ENCODE results near the gene PRDM16. TPM values are rescaled to one million over a fixed set of nuclear protein-coding genes. Genes with fewer than 3 reads are reported as not detected.

PRDM16 gene
- 1 to 10 TPM in 1 of 4 donors, under 1 TPM in 2, not detected in 1; 0.26 to 7.7 (median 0.35) TPM for total RNA-seq

DNA sequence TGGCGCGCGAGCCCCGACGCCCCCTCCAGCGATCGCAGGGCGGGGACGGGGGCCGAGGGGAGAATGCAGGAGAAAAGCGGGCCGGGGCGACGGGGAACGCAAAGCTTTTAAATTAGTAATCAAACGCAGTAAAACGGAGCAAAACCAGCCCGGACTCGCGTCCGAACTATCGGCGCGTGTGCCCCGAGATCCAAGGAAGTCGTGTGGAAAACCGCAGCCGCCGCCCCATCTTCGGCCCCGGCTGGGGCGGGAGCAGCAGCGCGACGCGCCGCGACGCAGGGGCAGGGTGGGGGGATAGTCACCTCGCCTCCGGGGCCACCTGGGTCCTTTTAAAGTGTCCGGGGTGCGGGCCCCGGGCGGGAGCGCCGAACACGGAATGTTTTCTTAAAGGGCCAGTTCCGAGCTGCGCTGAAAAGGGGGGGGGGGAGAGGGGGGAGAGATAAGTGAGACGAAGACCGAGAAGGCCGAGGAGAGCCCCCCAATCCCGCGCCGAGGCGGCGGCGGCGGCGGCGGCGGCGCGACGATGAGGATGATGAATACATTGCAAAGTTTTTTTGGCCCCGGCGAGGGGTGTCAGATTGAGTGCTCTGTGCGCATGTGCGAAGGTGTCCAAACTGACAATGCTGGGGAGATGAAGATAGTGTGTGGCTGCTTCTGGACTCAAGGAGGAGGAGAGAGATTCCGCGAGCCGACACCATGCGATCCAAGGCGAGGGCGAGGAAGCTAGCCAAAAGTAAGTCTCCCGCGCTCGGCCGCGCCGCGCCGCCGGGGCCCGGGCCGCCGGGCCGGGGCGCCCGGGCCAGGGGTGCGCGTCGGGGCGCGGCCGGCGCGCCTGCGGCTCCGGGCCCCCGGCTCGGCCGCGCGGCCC, at the start of gene PRDM16:
Gene PRDM16 (plus strand): TSS at position 640 of the 868 bp plus-strand sequence. CDS start 57 bp downstream, at position 697.
- Histone ChIP-seq H3K27ac (peak within 1 kb of the TSS; percentile 41 to 71), H3K4me3 (peak within 1 kb of the TSS; percentile 41 to 97), H3K4me1 (peaks cover 0 to 23% of the 10 kb centered on the region in 2 donors), H3K27me3 (peaks cover 23 to 60% of the 10 kb centered on the region in 2 donors), H3K36me3 (no peaks in the 10 kb centered on the region), H3K9me3 (no peaks in the 10 kb centered on the region)
- DNase-seq: peak in 1 of 2 donors; percentile 22
- TF ChIP-seq, protein P1, sequence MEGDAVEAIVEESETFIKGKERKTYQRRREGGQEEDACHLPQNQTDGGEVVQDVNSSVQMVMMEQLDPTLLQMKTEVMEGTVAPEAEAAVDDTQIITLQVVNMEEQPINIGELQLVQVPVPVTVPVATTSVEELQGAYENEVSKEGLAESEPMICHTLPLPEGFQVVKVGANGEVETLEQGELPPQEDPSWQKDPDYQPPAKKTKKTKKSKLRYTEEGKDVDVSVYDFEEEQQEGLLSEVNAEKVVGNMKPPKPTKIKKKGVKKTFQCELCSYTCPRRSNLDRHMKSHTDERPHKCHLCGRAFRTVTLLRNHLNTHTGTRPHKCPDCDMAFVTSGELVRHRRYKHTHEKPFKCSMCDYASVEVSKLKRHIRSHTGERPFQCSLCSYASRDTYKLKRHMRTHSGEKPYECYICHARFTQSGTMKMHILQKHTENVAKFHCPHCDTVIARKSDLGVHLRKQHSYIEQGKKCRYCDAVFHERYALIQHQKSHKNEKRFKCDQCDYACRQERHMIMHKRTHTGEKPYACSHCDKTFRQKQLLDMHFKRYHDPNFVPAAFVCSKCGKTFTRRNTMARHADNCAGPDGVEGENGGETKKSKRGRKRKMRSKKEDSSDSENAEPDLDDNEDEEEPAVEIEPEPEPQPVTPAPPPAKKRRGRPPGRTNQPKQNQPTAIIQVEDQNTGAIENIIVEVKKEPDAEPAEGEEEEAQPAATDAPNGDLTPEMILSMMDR (IDR thresholded peaks at IDR 0.05): no peak
- intact Hi-C loops (cut with DNase I; ENCODE audit: low total_unique reads): no loop called here

DNA sequence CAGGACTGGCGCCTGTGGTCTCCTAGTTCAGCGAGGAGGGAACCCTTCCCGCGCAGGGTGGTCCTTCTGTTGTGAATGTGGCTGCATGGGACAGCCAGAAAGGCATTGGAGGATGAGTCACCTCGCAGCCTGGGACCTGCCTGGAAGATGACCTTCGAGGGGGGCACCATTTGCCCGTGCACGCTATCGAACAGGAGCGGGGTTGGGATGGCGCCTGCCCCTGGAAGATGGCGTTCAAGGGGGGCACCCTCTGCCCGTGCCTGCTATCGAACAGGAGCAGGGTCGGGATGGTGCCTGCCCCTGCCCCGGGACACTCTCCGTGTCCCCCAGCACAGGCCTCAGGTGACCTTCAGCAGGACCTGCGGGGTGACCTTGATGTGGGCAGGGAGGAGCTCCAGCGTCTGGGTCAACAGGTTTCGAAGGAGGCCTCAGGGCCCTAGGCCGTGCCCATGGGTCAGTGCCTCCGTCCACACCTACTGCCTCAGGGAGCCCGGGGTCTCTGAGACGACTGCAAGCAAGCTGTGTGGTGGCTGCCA, 49.4 kb upstream of the PRDM16 start:
- Histone ChIP-seq H3K4me1 (no peaks in the 10 kb centered on the region), H3K36me3 (no peaks in the 10 kb centered on the region), H3K27ac (no peak overlapping the region), H3K9me3 (no peaks in the 10 kb centered on the region), H3K27me3 (no peaks in the 10 kb centered on the region), H3K4me3 (no peak overlapping the region)
- DNase-seq: no peak
- intact Hi-C loops (cut with DNase I; ENCODE audit: low total_unique reads): no loop called here
- TF ChIP-seq, protein P1 (IDR thresholded peaks at IDR 0.05): no peak
- no peak for TF ChIP-seq POLR2A (IDR thresholded peaks at IDR 0.05)

DNA sequence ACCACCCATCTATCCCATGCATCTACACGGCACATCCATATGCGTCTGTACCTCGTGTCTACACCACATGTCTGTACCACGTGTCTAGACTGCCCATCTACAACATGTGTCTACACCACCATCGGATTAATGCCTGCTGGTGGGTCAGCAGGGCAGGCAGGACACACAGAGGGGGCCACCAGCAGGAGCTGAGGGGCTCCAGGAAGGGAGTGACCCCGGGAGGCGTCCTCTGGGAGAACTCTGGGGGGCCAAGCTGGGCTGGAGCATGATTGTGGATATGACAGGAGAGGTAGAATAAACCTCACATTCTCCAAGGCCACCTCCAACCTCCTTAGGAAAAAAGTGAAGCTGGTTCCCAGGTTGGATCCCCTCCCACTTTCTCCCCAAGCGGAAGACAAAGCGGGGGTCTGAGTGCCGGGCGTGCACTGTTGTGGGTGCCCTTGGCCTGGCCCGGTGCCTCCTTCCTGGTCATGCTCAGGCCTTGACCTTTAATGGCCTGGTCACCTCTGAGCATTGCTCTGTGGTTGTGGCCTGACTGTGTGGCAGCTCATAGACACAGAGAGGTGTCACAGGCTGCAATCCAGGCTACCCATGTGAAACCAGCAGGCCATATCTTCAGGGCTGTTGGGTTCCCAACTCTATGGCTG, 48.6 kb upstream of the PRDM16 start:
- no peaks in the 10 kb centered on the region for H3K9me3 ChIP-seq
- no peaks in the 10 kb centered on the region for H3K27me3 ChIP-seq
- TF ChIP-seq POLR2A (IDR thresholded peaks at IDR 0.05): no peak
- TF ChIP-seq, protein P1 (IDR thresholded peaks at IDR 0.05): no peak
- no peak for DNase-seq
- H3K27ac ChIP-seq: no peak overlapping the region
- H3K36me3 ChIP-seq: no peaks in the 10 kb centered on the region
- no peak overlapping the region for H3K4me3 ChIP-seq
- intact Hi-C loops (cut with DNase I; ENCODE audit: low total_unique reads): no loop called here
- H3K4me1 ChIP-seq: no peaks in the 10 kb centered on the region

DNA sequence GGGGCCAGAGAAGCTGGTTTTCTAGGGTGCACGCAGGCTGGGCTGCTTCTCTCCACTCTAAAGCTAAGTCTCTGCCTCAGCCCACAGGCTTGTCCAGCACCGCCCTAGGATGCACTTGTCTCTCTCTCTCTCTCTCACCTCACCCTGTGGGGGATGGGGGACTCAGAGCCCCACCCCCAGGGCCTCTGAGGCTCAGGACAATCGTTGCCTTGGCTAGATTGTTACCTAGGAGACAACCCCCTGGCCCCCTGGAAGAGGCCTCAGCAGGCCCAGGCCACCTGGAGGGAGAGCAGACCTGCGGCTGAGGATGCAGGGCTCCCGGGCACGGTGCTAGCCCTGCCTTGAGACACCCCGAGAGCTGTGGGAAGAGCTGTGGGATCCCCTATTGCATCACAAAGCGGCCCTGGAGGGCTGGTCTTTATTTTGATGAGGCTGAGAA, 47.8 kb upstream of the PRDM16 start, which contains the start of gene ACTRT2:
Gene ACTRT2 (plus strand): TSS at position 235 of the 439 bp plus-strand sequence. CDS start 220 bp downstream, outside the sequence.
- Histone ChIP-seq H3K36me3 (no peaks in the 10 kb centered on the region), H3K9me3 (no peaks in the 10 kb centered on the region), H3K4me3 (no peak within 1 kb of the TSS), H3K27ac (no peak within 1 kb of the TSS), H3K27me3 (no peaks in the 10 kb centered on the region), H3K4me1 (no peaks in the 10 kb centered on the region)
- no peak for DNase-seq
- TF ChIP-seq POLR2A (IDR thresholded peaks at IDR 0.05): no peak
- intact Hi-C loops (cut with DNase I; ENCODE audit: low total_unique reads): no loop called here

DNA sequence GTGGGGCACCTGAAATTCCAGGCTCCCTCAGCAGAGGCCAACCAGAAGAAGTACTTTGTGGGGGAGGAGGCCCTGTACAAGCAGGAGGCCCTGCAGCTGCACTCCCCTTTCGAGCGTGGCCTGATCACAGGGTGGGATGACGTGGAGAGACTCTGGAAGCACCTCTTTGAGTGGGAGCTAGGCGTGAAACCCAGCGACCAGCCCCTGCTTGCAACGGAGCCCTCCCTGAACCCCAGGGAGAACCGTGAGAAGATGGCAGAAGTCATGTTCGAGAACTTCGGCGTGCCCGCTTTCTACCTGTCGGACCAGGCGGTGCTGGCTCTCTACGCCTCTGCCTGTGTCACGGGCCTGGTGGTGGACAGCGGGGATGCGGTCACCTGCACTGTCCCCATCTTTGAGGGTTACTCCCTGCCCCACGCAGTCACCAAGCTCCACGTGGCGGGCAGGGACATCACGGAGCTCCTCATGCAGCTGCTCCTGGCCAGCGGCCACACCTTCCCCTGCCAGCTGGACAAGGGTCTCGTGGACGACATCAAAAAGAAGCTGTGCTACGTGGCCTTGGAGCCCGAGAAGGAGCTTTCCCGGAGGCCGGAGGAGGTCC, 47.1 kb upstream of the PRDM16 start:
- no peaks in the 10 kb centered on the region for H3K27me3 ChIP-seq

More for the DNA sequence above, 47.1 kb upstream of the PRDM16 start:
- intact Hi-C loops (cut with DNase I; ENCODE audit: low total_unique reads): no loop called here
- H3K9me3 ChIP-seq: no peaks in the 10 kb centered on the region
- no peak for DNase-seq
- no peak for TF ChIP-seq POLR2A (IDR thresholded peaks at IDR 0.05)
- TF ChIP-seq, protein P1 (IDR thresholded peaks at IDR 0.05): no peak
- H3K4me1 ChIP-seq: no peaks in the 10 kb centered on the region
- no peaks in the 10 kb centered on the region for H3K36me3 ChIP-seq
- no peak overlapping the region for H3K4me3 ChIP-seq
- no peak overlapping the region for H3K27ac ChIP-seq

Measured in uterus (tissue), 4 donors.